Measurements from ENCODE around the gene UNC5B. TPM values are rescaled to one million over a fixed set of nuclear protein-coding genes. Genes with fewer than 3 reads are reported as not detected.

UNC5B gene
- total RNA-seq, 1 donor, result 20.6 TPM

DNA sequence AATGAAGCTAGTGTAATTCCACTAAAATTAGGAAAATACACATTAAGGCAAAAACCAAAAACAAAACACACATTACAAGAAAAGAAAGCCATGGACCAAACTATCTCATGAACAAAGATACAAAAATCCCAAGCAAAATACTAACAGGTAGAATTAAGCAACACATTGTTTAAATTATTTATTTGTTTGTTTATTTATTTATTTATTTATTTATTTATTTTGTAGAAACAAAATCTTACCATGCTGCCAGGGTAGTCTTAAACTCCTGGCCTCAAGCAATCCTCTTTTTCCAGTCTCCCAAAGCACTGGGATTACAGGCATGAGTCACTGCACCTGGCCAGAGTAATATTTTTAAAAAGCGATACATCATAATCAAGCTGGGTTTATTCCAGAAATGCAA, 99.8 kb downstream of the UNC5B start:
- no peak overlapping the region for H3K4me3 ChIP-seq (ENCODE audit: low read depth, low read length)
- DNase-seq (ENCODE audit: low read depth), result no peak
- TF ChIP-seq, protein P1, sequence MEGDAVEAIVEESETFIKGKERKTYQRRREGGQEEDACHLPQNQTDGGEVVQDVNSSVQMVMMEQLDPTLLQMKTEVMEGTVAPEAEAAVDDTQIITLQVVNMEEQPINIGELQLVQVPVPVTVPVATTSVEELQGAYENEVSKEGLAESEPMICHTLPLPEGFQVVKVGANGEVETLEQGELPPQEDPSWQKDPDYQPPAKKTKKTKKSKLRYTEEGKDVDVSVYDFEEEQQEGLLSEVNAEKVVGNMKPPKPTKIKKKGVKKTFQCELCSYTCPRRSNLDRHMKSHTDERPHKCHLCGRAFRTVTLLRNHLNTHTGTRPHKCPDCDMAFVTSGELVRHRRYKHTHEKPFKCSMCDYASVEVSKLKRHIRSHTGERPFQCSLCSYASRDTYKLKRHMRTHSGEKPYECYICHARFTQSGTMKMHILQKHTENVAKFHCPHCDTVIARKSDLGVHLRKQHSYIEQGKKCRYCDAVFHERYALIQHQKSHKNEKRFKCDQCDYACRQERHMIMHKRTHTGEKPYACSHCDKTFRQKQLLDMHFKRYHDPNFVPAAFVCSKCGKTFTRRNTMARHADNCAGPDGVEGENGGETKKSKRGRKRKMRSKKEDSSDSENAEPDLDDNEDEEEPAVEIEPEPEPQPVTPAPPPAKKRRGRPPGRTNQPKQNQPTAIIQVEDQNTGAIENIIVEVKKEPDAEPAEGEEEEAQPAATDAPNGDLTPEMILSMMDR (IDR thresholded peaks at IDR 0.05; ENCODE audit: insufficient read depth, low read length), result no peak

DNA sequence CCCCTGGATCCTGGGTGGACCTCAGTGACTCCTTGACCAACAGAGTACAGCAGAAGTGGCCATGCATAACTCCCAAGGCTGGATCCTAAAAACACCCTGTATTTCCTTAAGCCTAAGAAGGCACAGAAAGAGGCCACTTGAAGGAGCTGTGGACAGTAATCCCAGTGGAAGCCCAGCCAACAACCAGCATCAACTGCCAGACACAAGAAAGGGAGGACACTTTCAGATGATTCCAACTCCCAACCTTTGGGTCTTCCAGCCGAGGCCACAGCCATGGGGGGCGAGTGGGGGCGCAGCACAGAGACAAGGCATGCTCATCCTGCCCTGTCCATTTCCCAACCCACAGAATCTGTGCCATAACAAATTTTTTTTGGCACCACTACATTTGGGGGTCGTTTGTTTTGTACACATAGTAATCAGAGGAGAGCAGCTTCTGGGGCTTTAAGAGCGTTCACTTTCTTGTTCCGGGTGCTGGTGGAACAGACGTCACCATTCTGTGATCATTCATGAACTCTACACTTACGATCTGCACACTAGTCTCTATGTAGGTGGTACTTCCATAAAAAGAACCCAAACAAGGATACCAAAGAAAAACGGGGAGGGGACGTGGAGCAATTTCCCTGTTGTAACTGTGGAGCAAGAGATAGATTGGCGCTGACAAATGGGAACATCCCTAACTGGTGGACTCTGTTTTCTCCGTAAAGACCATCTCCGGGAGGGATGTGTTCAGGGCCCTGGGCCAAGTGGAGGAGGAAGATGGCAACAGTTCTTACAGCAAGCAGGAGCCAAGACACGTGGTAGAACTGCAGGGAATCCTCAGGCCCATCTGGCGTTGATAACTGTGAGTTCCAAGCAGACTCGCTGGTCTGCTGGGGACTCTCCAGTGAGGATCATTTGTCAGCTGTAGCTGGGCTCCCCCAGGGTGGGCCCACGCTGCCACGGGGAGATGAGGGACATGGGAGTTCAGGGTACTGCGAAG, 100.7 kb downstream of the UNC5B start:
- TF ChIP-seq, protein P1 (IDR thresholded peaks at IDR 0.05; ENCODE audit: insufficient read depth, low read length), result no peak
- peak; percentile 85 for DNase-seq (ENCODE audit: low read depth)
- no peak overlapping the region for H3K4me3 ChIP-seq (ENCODE audit: low read depth, low read length)

DNA sequence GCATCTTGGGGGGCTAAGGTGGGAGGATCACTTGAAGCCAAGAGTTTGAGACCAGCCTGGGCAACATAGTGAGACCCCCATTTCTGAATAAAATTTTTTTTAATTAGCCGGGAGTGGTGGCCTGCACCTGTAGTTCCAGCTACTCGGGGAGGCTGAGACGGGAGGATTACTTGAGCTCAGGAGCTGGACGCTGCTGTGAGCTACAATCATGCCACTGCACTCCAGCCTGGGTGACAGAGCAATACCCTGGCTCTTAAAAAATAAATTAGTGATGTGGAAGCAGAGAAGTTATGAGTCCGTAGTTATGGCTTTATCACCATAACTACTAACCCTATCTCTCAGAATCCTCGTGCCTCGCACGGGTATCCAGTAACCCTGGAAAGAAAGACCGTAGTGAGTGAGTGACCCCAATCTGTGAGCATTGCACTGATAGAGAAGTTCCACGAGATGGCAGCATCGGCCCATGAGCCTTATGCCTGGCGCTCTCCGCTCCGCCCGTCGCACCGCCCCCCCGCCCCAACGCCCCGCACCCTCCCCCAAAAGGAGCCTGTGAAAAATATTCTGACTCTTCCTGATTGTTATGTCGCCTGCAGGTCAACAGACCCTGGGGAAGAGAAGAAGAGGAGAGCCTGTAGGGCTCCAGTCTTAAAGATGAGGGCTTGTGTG, 101.8 kb downstream of the UNC5B start:
- H3K4me3 ChIP-seq (ENCODE audit: low read depth, low read length), result no peak overlapping the region
- TF ChIP-seq, protein P1 (IDR thresholded peaks at IDR 0.05; ENCODE audit: insufficient read depth, low read length), result peak; percentile 81
- DNase-seq (ENCODE audit: low read depth), result peak; percentile 54

DNA sequence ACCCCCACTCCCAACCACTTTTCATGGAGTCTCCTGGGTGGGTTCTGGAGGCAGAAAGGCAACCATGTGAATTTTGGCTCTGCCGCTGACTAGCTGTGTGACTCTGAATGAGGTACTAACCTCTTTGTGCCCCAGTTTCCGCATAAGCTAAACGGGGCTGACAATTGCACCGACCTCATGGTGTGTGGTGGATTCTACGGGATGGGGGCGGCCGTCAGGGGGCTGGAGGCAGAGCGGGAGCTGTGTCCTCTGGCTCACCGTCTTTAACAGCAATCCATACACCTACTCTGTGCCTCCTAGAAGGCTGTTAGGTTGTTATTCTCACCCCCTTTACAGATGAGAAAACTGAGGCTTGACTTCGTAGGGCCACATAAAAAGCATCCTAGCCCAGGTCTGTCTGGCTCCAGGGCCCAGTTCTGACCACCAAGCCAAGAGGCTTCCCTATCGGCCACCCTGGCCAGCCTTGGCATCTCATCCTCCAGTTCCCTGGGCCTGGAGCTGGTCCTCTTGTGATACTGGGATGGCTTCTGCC, 102.4 kb downstream of the UNC5B start:
- TF ChIP-seq, protein P1 (IDR thresholded peaks at IDR 0.05; ENCODE audit: insufficient read depth, low read length), result no peak
- no peak overlapping the region for H3K4me3 ChIP-seq (ENCODE audit: low read depth, low read length)
- no peak for DNase-seq (ENCODE audit: low read depth)

DNA sequence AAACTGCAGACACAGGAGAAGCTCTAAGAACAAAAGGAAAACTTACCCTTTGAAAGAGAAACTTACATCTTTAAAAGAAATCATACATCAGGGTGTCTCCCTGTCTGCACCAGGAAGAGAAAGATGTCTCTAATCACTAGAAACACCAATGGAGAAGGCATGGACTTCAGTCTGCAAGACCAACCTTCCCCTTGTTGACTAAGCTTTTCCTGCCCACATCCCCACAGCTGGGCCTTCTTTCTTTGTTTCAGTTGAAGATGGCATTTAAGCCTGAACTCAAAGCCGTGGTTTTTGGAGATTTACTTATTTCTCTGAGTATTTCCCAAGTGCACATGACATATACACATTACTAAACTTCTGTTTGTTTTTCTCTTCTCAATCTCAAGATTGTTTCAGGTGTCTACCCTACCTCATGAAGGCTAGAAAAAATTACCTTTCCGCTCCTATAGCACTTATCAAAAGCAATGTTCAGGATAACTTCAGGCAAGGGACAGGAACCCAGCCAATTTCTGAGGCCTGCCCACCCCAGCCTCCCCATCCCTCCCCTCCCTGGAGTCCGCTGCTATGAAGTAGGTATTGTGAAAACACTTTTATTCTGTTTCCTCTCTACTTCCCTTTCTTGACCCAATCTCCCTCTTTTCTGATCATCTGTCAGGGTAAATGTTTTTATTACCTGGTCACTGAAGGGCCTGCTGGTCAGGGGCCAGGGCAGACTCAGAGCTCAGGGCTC, 103.9 kb downstream of the UNC5B start:
- TF ChIP-seq, protein P1 (IDR thresholded peaks at IDR 0.05; ENCODE audit: insufficient read depth, low read length), result no peak
- peak; percentile 16 for DNase-seq (ENCODE audit: low read depth)
- no peak overlapping the region for H3K4me3 ChIP-seq (ENCODE audit: low read depth, low read length)

DNA sequence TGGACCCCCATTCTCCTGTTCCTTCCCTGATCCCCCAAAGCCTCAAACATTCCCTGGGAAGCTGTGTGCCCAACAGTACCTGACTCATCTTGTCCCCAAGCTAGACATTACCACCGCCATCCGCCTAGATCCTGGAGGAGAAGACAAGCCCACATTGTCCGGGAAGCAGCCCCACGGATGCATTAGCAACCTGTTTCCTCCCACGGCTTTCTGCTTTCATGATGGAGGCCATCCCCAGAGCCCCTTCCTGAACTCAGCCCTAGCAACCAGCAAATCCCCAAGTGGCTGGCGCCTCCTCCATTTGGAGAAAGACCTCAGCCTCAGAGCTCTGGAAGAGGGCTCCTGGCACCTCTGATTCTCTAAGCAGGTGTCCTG, 104.4 kb downstream of the UNC5B start:
- no peak overlapping the region for H3K4me3 ChIP-seq (ENCODE audit: low read depth, low read length)

More for the DNA sequence above, 104.4 kb downstream of the UNC5B start:
- DNase-seq (ENCODE audit: low read depth), result no peak
- TF ChIP-seq, protein P1 (IDR thresholded peaks at IDR 0.05; ENCODE audit: insufficient read depth, low read length), result no peak
